ENCODE measurements around the gene CTU2.

- TF ChIP-seq, protein P1, sequence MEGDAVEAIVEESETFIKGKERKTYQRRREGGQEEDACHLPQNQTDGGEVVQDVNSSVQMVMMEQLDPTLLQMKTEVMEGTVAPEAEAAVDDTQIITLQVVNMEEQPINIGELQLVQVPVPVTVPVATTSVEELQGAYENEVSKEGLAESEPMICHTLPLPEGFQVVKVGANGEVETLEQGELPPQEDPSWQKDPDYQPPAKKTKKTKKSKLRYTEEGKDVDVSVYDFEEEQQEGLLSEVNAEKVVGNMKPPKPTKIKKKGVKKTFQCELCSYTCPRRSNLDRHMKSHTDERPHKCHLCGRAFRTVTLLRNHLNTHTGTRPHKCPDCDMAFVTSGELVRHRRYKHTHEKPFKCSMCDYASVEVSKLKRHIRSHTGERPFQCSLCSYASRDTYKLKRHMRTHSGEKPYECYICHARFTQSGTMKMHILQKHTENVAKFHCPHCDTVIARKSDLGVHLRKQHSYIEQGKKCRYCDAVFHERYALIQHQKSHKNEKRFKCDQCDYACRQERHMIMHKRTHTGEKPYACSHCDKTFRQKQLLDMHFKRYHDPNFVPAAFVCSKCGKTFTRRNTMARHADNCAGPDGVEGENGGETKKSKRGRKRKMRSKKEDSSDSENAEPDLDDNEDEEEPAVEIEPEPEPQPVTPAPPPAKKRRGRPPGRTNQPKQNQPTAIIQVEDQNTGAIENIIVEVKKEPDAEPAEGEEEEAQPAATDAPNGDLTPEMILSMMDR (IDR thresholded peaks at IDR 0.05): no peak
- no peak for TF ChIP-seq POLR2A (IDR thresholded peaks at IDR 0.05)
Observed at GRCh38 chr16:88667461-88667860, 38.8 kb upstream of the CTU2 start.

All from esophagus squamous epithelium (tissue), 4 donors.